NK-92 (cell line): Measurements from ENCODE around the gene TSC22D4.

Experiments
- DNase-seq: peaks from one replicate; lab custom pipeline; 2025; ENCODE audit not compliant: unreplicated experiment; lab: John Stamatoyannopoulos, UW

Gene TSC22D4

GRCh38 chr7:100493476-100494264 lies 14.7 kb upstream of the TSC22D4 start:
- DNase-seq = no peak

GRCh38 chr7:100492738-100493475 lies 13.9 kb upstream of the TSC22D4 start:
- DNase-seq = no peak

- DNase-seq = no peak
These were observed 12.2 kb upstream of the TSC22D4 start for GRCh38 chr7:100491192-100491578.

- no peak for DNase-seq
These were observed 11.6 kb upstream of the TSC22D4 start for GRCh38 chr7:100490483-100491191.

GRCh38 chr7:100489824-100490223 lies 10.8 kb upstream of the TSC22D4 start:
- no peak for DNase-seq

- no peak for DNase-seq
These were observed 10.1 kb upstream of the TSC22D4 start for GRCh38 chr7:100489121-100489520.

- DNase-seq = no peak
These were observed 9.5 kb upstream of the TSC22D4 start for GRCh38 chr7:100488333-100489095.

- no peak for DNase-seq
These were observed 7.9 kb upstream of the TSC22D4 start for GRCh38 chr7:100486753-100487446.

GRCh38 chr7:100486111-100486636 lies 7.2 kb upstream of the TSC22D4 start:
- no peak for DNase-seq

GRCh38 chr7:100485471-100485876 lies 6.5 kb upstream of the TSC22D4 start:
- no peak for DNase-seq

- no peak for DNase-seq
These were observed 5.6 kb upstream of the TSC22D4 start for GRCh38 chr7:100484673-100485045.

- no peak for DNase-seq
These were observed 5.0 kb upstream of the TSC22D4 start, which contains the start of gene NYAP1 for GRCh38 chr7:100483722-100484672. Gene NYAP1, plus strand, starts transcription at chr7:100483927. Its CDS starts 1,385 bp downstream, at chr7:100485312.

- DNase-seq = no peak
These were observed 4.2 kb upstream of the TSC22D4 start for GRCh38 chr7:100483090-100483721.

- no peak for DNase-seq
These were observed 3.7 kb upstream of the TSC22D4 start for GRCh38 chr7:100482728-100483089.

GRCh38 chr7:100481466-100481865 lies 2.5 kb upstream of the TSC22D4 start:
- DNase-seq = no peak

- no peak for DNase-seq
These were observed 1.1 kb downstream of the TSC22D4 start for GRCh38 chr7:100477871-100478267.

GRCh38 chr7:100476903-100477870 lies 1.8 kb downstream of the TSC22D4 start:
- DNase-seq = no peak
